Right lobe of liver (tissue), 6 donors: ENCODE measurements around the gene CENPF. TPM values are rescaled to one million over a fixed set of nuclear protein-coding genes. Genes with fewer than 3 reads are reported as not detected.
A peak's percentile ranks its signal among the peaks of the same experiment; 100 is the strongest.

Experiments
- ATAC-seq, 4 donors: fragments of 200-7000 bp; cut with Tn5 transposase; one replicate each; pipeline ENCODE4 v1.9.1; 2020; ENCODE audit warnings: mild to moderate bottlenecking in 4 of 4, moderate library complexity in 4 of 4
- DNase-seq, 3 donors: peaks; one replicate each; pipeline ENCODE4 v3.0.0-alpha.2; 2020
- H3K27ac ChIP-seq, 3 donors: fragments of 200-600 bp; one replicate each; pipeline ENCODE4 v1.8.0; 2022
- H3K27me3 ChIP-seq, 2 donors: fragments of 200-600 bp; one replicate each; pipeline ENCODE4 v1.8.0; 2022
- H3K36me3 ChIP-seq, 4 donors: fragments of 200-600 bp; sonication (generic) in 1 of 4; one replicate each; pipeline versions ENCODE4 v1.5.1 to v1.8.0; 2017 to 2022; ENCODE audit warnings: control low read depth in 1 of 4
- H3K4me1 ChIP-seq, 4 donors: fragments of 200-600 bp; sonication (generic) in 1 of 4; one replicate each; pipeline versions ENCODE4 v1.5.1 to v1.8.0; 2017 to 2022; ENCODE audit warnings: control low read depth in 1 of 4
- H3K4me3 ChIP-seq, 3 donors: fragments of 200-600 bp; one replicate each; pipeline ENCODE4 v1.8.0; 2022
- H3K9me3 ChIP-seq, 4 donors: fragments of 200-600 bp; sonication (generic) in 1 of 4; one replicate each; pipeline versions ENCODE4 v1.5.1 to v1.8.0; 2017 to 2022; ENCODE audit warnings: control low read depth in 1 of 4
- CTCF ChIP-seq, 4 donors: fragments of 200-600 bp in 3 of 4; fragments of 450-650 bp in 1 of 4; IDR thresholded peaks; one replicate each; pipeline versions ENCODE4 v1.5.1 to v1.8.0; 2016 to 2022; ENCODE audit warnings: antibody characterized with exemption in 4 of 4, mild to moderate bottlenecking in 2 of 4
- POLR2A ChIP-seq: fragments of 450-650 bp; IDR thresholded peaks from one replicate; pipeline ENCODE4 v1.6.1; 2017; ENCODE audit warnings: antibody characterized with exemption, mild to moderate bottlenecking
- WGBS: methylation state at CpG from one replicate; pipeline ENCODE4 v1.1.6; 2018; ENCODE audit warnings: low coverage, low lambda C conversion rate; ENCODE audit not compliant: insufficient coverage; ENCODE audit errors: missing lambda C conversion rate; 5-methylcytosine and 5-hydroxymethylcytosine counted together
- intact Hi-C, 2 donors: fragments of 100-400 bp; cut with DNase I; formaldehyde crosslinking; loops; one replicate each; pipeline versions ENCODE4 v1.11.2 to v1.14.1; 2022
- total RNA-seq, 6 experiments: library from RNA; depleted of rRNA in 2 of 6; stranded (reverse); fragments of >200 nt in 2 of 6; fragmentation: NEBNext Ultra II Directional in 3 of 6; extraction: Animal tissue kit (Norgen Biotek cat#: 25700) in 3 of 6; gene quantifications; one replicate each; pipeline versions ENCODE4 v1.1.0 to v1.2.4, GENCODE V29; 2016 to 2023
- donor health status: DM: no; HTN: yes; CAD: no.
- donor health status: DM: no; HTN: no; CAD: no.
- donor health status: DM: no; HTN: no; CAD: no.
- donor health status: DM: no; HTN: yes; CAD: no.
- donor health status: DM: no; HTN: yes; CAD: no.

The CENPF gene
- total RNA-seq, 6 experiments from 2014 or later = 0.13 to 3.3 (median 1.0) TPM

- DNase-seq = no peak
- ATAC-seq = no peak
- TF ChIP-seq CTCF (IDR thresholded peaks at IDR 0.05) (no peak), POLR2A (no peak)
- Histone ChIP-seq H3K9me3 (no peaks in the 10 kb centered on the region), H3K4me1 (no peaks in the 10 kb centered on the region), H3K4me3 (no peak overlapping the region), H3K27me3 (no peaks in the 10 kb centered on the region), H3K36me3 (no peaks in the 10 kb centered on the region), H3K27ac (no peak overlapping the region)
- intact Hi-C loops = no loop called here
- 64% methylated on average over 6 of the region's 6 CpGs for WGBS
Measured at GRCh38 chr1:214583113-214583512, 19.9 kb upstream of the CENPF start.

GRCh38 chr1:214583824-214584554, 19.0 kb upstream of the CENPF start:
- no peaks in the 10 kb centered on the region for H3K4me1 ChIP-seq
- 57% methylated on average over 6 of the region's 7 CpGs for WGBS
- H3K4me3 ChIP-seq = no peak overlapping the region
- ATAC-seq = no peak
- H3K9me3 ChIP-seq = no peaks in the 10 kb centered on the region
- intact Hi-C loops = no loop called here
- H3K27me3 ChIP-seq = no peaks in the 10 kb centered on the region
- DNase-seq = no peak
- no peak overlapping the region for H3K27ac ChIP-seq
- no peaks in the 10 kb centered on the region for H3K36me3 ChIP-seq
- TF ChIP-seq CTCF (IDR thresholded peaks at IDR 0.05) (no peak), POLR2A (no peak)

GRCh38 chr1:214584805-214585766, 17.9 kb upstream of the CENPF start:
- Histone ChIP-seq H3K4me3 (no peak overlapping the region), H3K27ac (no peak overlapping the region), H3K27me3 (no peaks in the 10 kb centered on the region), H3K36me3 (no peaks in the 10 kb centered on the region), H3K4me1 (no peaks in the 10 kb centered on the region), H3K9me3 (no peaks in the 10 kb centered on the region)
- intact Hi-C loops = no loop called here
- DNase-seq = no peak
- no peak for TF ChIP-seq POLR2A
- TF ChIP-seq CTCF (IDR thresholded peaks at IDR 0.05) = peak; percentile 46 to 62 (median 58)
- WGBS = 29% methylated on average over 1 of the region's 1 CpG
- ATAC-seq = peak; percentile 46 to 92 (median 54)

- no peak overlapping the region for H3K27ac ChIP-seq
- DNase-seq (no peak), ATAC-seq (no peak)
- no peaks in the 10 kb centered on the region for H3K4me1 ChIP-seq
- 75% methylated on average over 3 of the region's 3 CpGs for WGBS
- H3K4me3 ChIP-seq = no peak overlapping the region
- H3K27me3 ChIP-seq = no peaks in the 10 kb centered on the region
- intact Hi-C loops = no loop called here
- TF ChIP-seq CTCF (IDR thresholded peaks at IDR 0.05) = no peak
- TF ChIP-seq POLR2A = no peak
- no peaks in the 10 kb centered on the region for H3K9me3 ChIP-seq
- H3K36me3 ChIP-seq = no peaks in the 10 kb centered on the region
Measured at GRCh38 chr1:214586621-214587020, 16.4 kb upstream of the CENPF start.
